HL-60 (cell line): ENCODE data around the gene OTOS.

ENCODE experiments used
- DNase-seq, 2 experiments: peaks; one replicate each; pipeline ENCODE4 v3.0.0-alpha.2; 2010 to 2020; ENCODE audit warnings: low read depth in 1 of 2, low spot score in 1 of 2
- H3K27ac ChIP-seq: fragments of 250-450 bp; sonication (Bioruptor Pico); replicated peaks from 2 replicates; pipeline ENCODE4 v1.5.1; 2020; ENCODE audit warnings: mild to moderate bottlenecking, moderate library complexity
- H3K27me3 ChIP-seq: fragments of 250-450 bp; sonication (Bioruptor Pico); 2 replicates; pipeline ENCODE4 v1.5.1; 2021; ENCODE audit warnings: mild to moderate bottlenecking, moderate library complexity; ENCODE audit not compliant: insufficient read depth, poor library complexity, severe bottlenecking
- H3K4me3 ChIP-seq: replicated peaks from 2 replicates; pipeline ENCODE4 v1.5.1; 2011; ENCODE audit warnings: mild to moderate bottlenecking, control low read depth, low read length; ENCODE audit not compliant: insufficient read depth
- GABPA ChIP-seq: IDR thresholded peaks from 2 replicates; pipeline ENCODE4 v1.6.1; 2012; ENCODE audit warnings: low read depth
- POLR2AphosphoS5 ChIP-seq: IDR thresholded peaks from 2 replicates; pipeline ENCODE4 v1.6.1; 2012; ENCODE audit warnings: low read depth
- SPI1 ChIP-seq: IDR thresholded peaks from 2 replicates; pipeline ENCODE4 v1.6.1; 2012; ENCODE audit warnings: low read depth, mild to moderate bottlenecking, borderline replicate concordance
- TF ChIP-seq, protein P1 (sequence below): IDR thresholded peaks from 2 replicates; pipeline ENCODE4 v1.6.1; 2012; ENCODE audit warnings: low read depth; ENCODE audit not compliant: insufficient replicate concordance
- TF ChIP-seq, protein P2 (sequence below): IDR thresholded peaks from one replicate; pipeline ENCODE4 v1.5.1; 2011; ENCODE audit warnings: low read length, control low read depth, inconsistent platforms; ENCODE audit not compliant: insufficient read depth

OTOS gene

GRCh38 chr2:240174496-240174895 is 34.0 kb upstream of the OTOS start:
- H3K27me3 ChIP-seq = peaks cover 2% of the 10 kb centered on the region
- TF ChIP-seq, protein P1, sequence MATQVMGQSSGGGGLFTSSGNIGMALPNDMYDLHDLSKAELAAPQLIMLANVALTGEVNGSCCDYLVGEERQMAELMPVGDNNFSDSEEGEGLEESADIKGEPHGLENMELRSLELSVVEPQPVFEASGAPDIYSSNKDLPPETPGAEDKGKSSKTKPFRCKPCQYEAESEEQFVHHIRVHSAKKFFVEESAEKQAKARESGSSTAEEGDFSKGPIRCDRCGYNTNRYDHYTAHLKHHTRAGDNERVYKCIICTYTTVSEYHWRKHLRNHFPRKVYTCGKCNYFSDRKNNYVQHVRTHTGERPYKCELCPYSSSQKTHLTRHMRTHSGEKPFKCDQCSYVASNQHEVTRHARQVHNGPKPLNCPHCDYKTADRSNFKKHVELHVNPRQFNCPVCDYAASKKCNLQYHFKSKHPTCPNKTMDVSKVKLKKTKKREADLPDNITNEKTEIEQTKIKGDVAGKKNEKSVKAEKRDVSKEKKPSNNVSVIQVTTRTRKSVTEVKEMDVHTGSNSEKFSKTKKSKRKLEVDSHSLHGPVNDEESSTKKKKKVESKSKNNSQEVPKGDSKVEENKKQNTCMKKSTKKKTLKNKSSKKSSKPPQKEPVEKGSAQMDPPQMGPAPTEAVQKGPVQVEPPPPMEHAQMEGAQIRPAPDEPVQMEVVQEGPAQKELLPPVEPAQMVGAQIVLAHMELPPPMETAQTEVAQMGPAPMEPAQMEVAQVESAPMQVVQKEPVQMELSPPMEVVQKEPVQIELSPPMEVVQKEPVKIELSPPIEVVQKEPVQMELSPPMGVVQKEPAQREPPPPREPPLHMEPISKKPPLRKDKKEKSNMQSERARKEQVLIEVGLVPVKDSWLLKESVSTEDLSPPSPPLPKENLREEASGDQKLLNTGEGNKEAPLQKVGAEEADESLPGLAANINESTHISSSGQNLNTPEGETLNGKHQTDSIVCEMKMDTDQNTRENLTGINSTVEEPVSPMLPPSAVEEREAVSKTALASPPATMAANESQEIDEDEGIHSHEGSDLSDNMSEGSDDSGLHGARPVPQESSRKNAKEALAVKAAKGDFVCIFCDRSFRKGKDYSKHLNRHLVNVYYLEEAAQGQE = no peak
- TF ChIP-seq, protein P2, sequence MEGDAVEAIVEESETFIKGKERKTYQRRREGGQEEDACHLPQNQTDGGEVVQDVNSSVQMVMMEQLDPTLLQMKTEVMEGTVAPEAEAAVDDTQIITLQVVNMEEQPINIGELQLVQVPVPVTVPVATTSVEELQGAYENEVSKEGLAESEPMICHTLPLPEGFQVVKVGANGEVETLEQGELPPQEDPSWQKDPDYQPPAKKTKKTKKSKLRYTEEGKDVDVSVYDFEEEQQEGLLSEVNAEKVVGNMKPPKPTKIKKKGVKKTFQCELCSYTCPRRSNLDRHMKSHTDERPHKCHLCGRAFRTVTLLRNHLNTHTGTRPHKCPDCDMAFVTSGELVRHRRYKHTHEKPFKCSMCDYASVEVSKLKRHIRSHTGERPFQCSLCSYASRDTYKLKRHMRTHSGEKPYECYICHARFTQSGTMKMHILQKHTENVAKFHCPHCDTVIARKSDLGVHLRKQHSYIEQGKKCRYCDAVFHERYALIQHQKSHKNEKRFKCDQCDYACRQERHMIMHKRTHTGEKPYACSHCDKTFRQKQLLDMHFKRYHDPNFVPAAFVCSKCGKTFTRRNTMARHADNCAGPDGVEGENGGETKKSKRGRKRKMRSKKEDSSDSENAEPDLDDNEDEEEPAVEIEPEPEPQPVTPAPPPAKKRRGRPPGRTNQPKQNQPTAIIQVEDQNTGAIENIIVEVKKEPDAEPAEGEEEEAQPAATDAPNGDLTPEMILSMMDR = no peak
- H3K4me3 ChIP-seq = no peak overlapping the region
- DNase-seq = no peak
- no peak overlapping the region for H3K27ac ChIP-seq

DNA sequence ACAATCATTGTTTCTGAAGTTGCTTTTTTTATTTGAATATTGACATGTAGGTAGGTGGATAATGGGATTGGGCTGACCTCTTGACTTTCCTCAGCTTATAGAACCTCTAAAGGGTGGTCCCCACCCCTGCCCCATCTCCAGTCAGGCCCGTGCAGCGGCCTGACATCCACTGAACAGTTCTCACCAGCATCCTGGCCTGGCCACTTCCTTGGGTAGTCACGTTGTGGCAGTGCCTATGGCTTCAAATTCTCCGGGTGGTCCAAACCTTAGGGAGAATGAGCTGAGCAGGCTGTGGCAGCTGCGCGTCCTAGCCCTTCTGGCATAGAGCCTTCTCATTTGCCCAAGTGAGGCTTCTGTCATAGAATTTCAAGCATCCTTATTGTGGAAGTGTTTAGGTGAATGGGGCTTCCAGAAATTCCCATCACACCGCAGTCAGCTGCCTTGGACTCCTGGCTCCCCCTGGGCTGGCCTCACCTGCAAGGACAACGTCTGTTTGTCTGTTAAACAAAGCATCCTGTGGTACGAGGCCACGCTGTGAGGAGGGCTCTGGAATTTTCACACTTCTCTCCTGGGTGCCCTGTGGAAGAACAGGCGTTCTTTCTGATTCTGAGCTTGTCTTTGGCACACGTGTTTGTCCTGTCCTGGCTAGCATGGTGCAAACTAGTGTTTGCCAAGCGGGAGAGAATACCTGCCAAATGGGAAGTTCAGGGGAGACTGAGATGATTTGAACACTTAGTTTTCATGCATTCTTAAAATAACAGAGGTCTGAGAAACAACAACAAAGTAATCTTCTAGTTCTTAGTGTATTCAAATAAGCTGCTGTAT is 31.8 kb upstream of the OTOS start:
- DNase-seq = no peak
- Histone ChIP-seq H3K4me3 (no peak overlapping the region), H3K27me3 (no peaks in the 10 kb centered on the region), H3K27ac (no peak overlapping the region)
- TF ChIP-seq POLR2AphosphoS5 = no peak
- no peak for TF ChIP-seq GABPA
- TF ChIP-seq, protein P1 = no peak
- no peak for TF ChIP-seq SPI1
- TF ChIP-seq, protein P2 = no peak

DNA sequence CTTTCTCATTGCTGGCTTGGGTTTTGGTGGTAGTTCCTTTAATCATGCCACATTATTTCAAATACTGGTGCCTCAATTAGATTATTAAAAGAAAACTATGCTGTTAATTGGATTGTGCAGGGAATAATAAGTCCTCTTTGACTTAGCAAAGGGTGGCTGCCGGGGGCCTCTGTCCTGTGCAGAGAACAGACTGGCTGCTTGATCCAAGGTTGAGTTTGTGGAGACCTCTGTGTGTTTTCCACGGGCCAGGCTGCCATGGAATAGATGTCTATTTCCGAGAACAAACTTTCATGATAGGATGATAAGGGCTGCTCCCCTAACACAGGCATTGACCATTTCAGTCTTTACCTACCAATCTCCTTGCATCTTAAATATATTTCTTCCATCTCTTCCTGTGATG is 30.4 kb upstream of the OTOS start:
- TF ChIP-seq POLR2AphosphoS5 (no peak), GABPA (no peak), SPI1 (no peak)
- TF ChIP-seq, protein P1 = no peak
- TF ChIP-seq, protein P2 = no peak
- Histone ChIP-seq H3K27ac (no peak overlapping the region), H3K4me3 (no peak overlapping the region), H3K27me3 (no peaks in the 10 kb centered on the region)
- DNase-seq = no peak
